Glutamatergic neuron (in vitro differentiated cells): ENCODE results near the gene TMED6. TPM values are rescaled to one million over a fixed set of nuclear protein-coding genes. Genes with fewer than 3 reads are reported as not detected.

ENCODE experiments used
- DNase-seq: peaks from one replicate; pipeline ENCODE4 v3.0.0; 2022
- H3K27ac Mint-ChIP-seq: one replicate; pipeline ENCODE4 v1.8.0; 2020; ENCODE audit warnings: mild to moderate bottlenecking, mixed read lengths, inconsistent platforms; ENCODE audit not compliant: unreplicated experiment
- H3K27me3 Mint-ChIP-seq: one replicate; pipeline ENCODE4 v1.8.0; 2020; ENCODE audit warnings: mild to moderate bottlenecking, moderate library complexity, mixed read lengths, inconsistent platforms; ENCODE audit not compliant: unreplicated experiment
- H3K36me3 Mint-ChIP-seq: one replicate; pipeline ENCODE4 v1.8.0; 2020; ENCODE audit warnings: mild to moderate bottlenecking, mixed read lengths, inconsistent platforms; ENCODE audit not compliant: unreplicated experiment
- H3K4me1 Mint-ChIP-seq: one replicate; pipeline ENCODE4 v1.8.0; 2020; ENCODE audit warnings: mild to moderate bottlenecking, low read depth, mixed read lengths, inconsistent platforms; ENCODE audit not compliant: unreplicated experiment
- H3K4me3 Mint-ChIP-seq: one replicate; pipeline ENCODE4 v1.8.0; 2020; ENCODE audit warnings: mild to moderate bottlenecking, mixed read lengths, inconsistent platforms; ENCODE audit not compliant: unreplicated experiment
- H3K9me3 Mint-ChIP-seq: one replicate; pipeline ENCODE4 v1.8.0; 2020; ENCODE audit warnings: mild to moderate bottlenecking, moderate library complexity, mixed read lengths, inconsistent platforms; ENCODE audit not compliant: unreplicated experiment
- CTCF ChIP-seq: fragments of 200-600 bp; sonication (generic); IDR thresholded peaks from one replicate; pipeline ENCODE4 v1.5.0; 2021; ENCODE audit not compliant: partially characterized antibody, unreplicated experiment
- total RNA-seq: library from RNA; stranded (reverse); fragmentation: NEBNext Ultra II Directional; extraction: Animal tissue kit (Norgen Biotek cat#: 25700); gene quantifications from one replicate; pipeline ENCODE4 v1.2.1, GENCODE V29; 2021; ENCODE audit not compliant: unreplicated experiment

The TMED6 gene
- total RNA-seq, 1 donor from 2014 or later = not detected

- no peak for DNase-seq
- Mint-ChIP-seq H3K27ac (peak overlapping the region; percentile 74), H3K4me3 (peak overlapping the region; percentile 28), H3K36me3 (no peaks in the 10 kb centered on the region), H3K4me1 (peaks cover 19% of the 10 kb centered on the region), H3K9me3 (peaks cover 2% of the 10 kb centered on the region), H3K27me3 (no peaks in the 10 kb centered on the region)
- TF ChIP-seq CTCF = no peak
These were observed 44.2 kb upstream of the TMED6 start for GRCh38 chr16:69395859-69396186.

- Mint-ChIP-seq H3K27ac (peak overlapping the region; percentile 68), H3K4me3 (no peak overlapping the region), H3K4me1 (peaks cover 19% of the 10 kb centered on the region), H3K9me3 (peaks cover 2% of the 10 kb centered on the region), H3K27me3 (no peaks in the 10 kb centered on the region), H3K36me3 (no peaks in the 10 kb centered on the region)
- no peak for TF ChIP-seq CTCF
- DNase-seq = no peak
These were observed 42.6 kb upstream of the TMED6 start for GRCh38 chr16:69393898-69394849.

- no peak overlapping the region for H3K27ac Mint-ChIP-seq
- no peaks in the 10 kb centered on the region for H3K27me3 Mint-ChIP-seq
These were observed 35.0 kb upstream of the TMED6 start for GRCh38 chr16:69386596-69386995.

GRCh38 chr16:69384974-69385373 lies 33.4 kb upstream of the TMED6 start:
- Mint-ChIP-seq H3K4me1 (peaks cover 3% of the 10 kb centered on the region), H3K9me3 (no peaks in the 10 kb centered on the region), H3K36me3 (no peaks in the 10 kb centered on the region), H3K27ac (peak overlapping the region; percentile 90), H3K4me3 (peak overlapping the region; percentile 99), H3K27me3 (no peaks in the 10 kb centered on the region)
- no peak for TF ChIP-seq CTCF
- no peak for DNase-seq

More at GRCh38 chr16:69386596-69386995, 35.0 kb upstream of the TMED6 start:
- TF ChIP-seq CTCF = no peak
- DNase-seq = no peak
- no peaks in the 10 kb centered on the region for H3K9me3 Mint-ChIP-seq
- H3K4me1 Mint-ChIP-seq = peaks cover 3% of the 10 kb centered on the region
- no peaks in the 10 kb centered on the region for H3K36me3 Mint-ChIP-seq
- no peak overlapping the region for H3K4me3 Mint-ChIP-seq

DNA sequence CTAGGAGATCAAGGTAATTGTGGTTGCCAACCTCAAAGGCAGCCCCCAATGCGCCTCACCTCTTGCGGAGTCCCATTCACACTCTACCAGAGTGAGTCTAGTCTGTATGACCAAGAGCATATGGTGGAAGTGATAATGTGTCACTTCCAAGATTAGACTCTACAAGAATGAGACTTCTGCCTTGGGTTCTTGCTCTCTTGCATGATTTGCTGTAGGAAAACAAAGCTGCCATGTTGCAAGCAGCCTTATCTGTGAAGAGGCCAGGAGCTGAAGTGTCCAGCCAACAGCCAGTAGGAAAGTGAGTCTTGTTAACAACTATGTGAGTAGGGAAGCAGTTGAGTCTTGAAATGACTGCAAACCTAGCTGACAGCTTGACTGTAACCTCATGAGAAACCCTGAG lies 30.8 kb upstream of the TMED6 start:
- Mint-ChIP-seq H3K27ac (no peak overlapping the region), H3K4me3 (no peak overlapping the region), H3K36me3 (no peaks in the 10 kb centered on the region), H3K4me1 (peaks cover 3% of the 10 kb centered on the region), H3K27me3 (no peaks in the 10 kb centered on the region), H3K9me3 (no peaks in the 10 kb centered on the region)
- no peak for TF ChIP-seq CTCF
- DNase-seq = no peak
